A673 (cell line): Measurements from ENCODE around the gene KHK. TPM values are rescaled to one million over a fixed set of nuclear protein-coding genes. Genes with fewer than 3 reads are reported as not detected.
"Not testable (repeated sequence)": the region's sequence is repeated elsewhere in the genome, so short reads cannot be mapped to it uniquely, and the experiment has no call there.

ENCODE experiments used
- BruUV-seq: library from RNA; stranded (reverse); fragments of 400-500 nt; replicated peaks from 2 replicates; lab custom pipeline; 2021; lab: Mats Ljungman, UMichigan
- CTCF ChIA-PET: fragments of 300-600 bp; sonication (Branson Sonifier 250); formaldehyde crosslinking; loops from one replicate; lab custom pipeline; 2022; ENCODE audit warnings: antibody characterized with exemption; lab: Charles Lee
- POLR2A ChIA-PET: fragments of 300-600 bp; sonication (Branson Sonifier 250); formaldehyde crosslinking; loops from one replicate; lab custom pipeline; 2022; ENCODE audit warnings: antibody characterized with exemption; ENCODE audit not compliant: low non-redundant PET; lab: Charles Lee
- DNase-seq: peaks from one replicate; pipeline ENCODE4 v3.0.0-alpha.2; 2015; ENCODE audit warnings: low spot score
- H3K27ac ChIP-seq: fragments of 200-600 bp; sonication (generic); 2 replicates; pipeline ENCODE4 v1.5.1; 2016; ENCODE audit warnings: mixed run types, low read depth, mild to moderate bottlenecking, mixed read lengths, antibody characterized with exemption, low read length; ENCODE audit not compliant: poor library complexity, severe bottlenecking
- H3K27me3 ChIP-seq: fragments of 200-600 bp; sonication (generic); replicated peaks from 2 replicates; pipeline ENCODE4 v1.6.1; 2017; ENCODE audit warnings: mixed run types, low read depth, mild to moderate bottlenecking, mixed read lengths, antibody characterized with exemption, low read length; ENCODE audit not compliant: insufficient read depth, poor library complexity
- H3K36me3 ChIP-seq: fragments of 200-600 bp; sonication (generic); 2 replicates; pipeline ENCODE4 v1.6.1; 2016; ENCODE audit warnings: mixed run types, mild to moderate bottlenecking, mixed read lengths, antibody characterized with exemption, low read length; ENCODE audit not compliant: insufficient read depth, poor library complexity, severe bottlenecking
- H3K4me1 ChIP-seq: fragments of 200-600 bp; sonication (generic); 2 replicates; pipeline ENCODE4 v1.6.1; 2017; ENCODE audit warnings: mixed run types, mild to moderate bottlenecking, mixed read lengths, antibody characterized with exemption, low read length; ENCODE audit not compliant: insufficient read depth, poor library complexity, severe bottlenecking
- H3K4me3 ChIP-seq: fragments of 200-600 bp; sonication (generic); 2 replicates; pipeline ENCODE4 v1.5.1; 2016; ENCODE audit warnings: low read depth, mixed run types, mild to moderate bottlenecking, mixed read lengths, low read length; ENCODE audit not compliant: poor library complexity, severe bottlenecking
- H3K9me3 ChIP-seq: fragments of 200-600 bp; sonication (generic); 2 replicates; pipeline ENCODE4 v1.6.1; 2016; ENCODE audit warnings: mixed run types, low read depth, mild to moderate bottlenecking, mixed read lengths, antibody characterized with exemption, low read length; ENCODE audit not compliant: poor library complexity, severe bottlenecking
- EZH2 ChIP-seq: fragments of 200-600 bp; sonication (generic); IDR thresholded peaks from 2 replicates; pipeline ENCODE4 v1.6.1; 2017; ENCODE audit warnings: borderline replicate concordance, low read depth, mild to moderate bottlenecking, mixed read lengths, antibody characterized with exemption, low read length; ENCODE audit not compliant: poor library complexity, severe bottlenecking
- intact Hi-C: fragments of 100-400 bp; cut with micrococcal nuclease; formaldehyde crosslinking; loops from one replicate; pipeline ENCODE4 v1.10.0; 2022; ENCODE audit not compliant: unreplicated experiment
- total RNA-seq: library from RNA; stranded (reverse); gene quantifications from 2 replicates; pipeline ENCODE4 v1.2.3, GENCODE V29; 2021
- TF ChIP-seq, protein P1 (sequence below): fragments of 300-800, 200-600 bp; sonication (generic); conservative IDR thresholded peaks from 2 replicates; pipeline ENCODE4 v1.5.1; 2017; ENCODE audit warnings: low read depth, mild to moderate bottlenecking, antibody characterized with exemption, low read length, moderate library complexity, mixed read lengths

The KHK gene
- total RNA-seq, 1 experiment from 2014 or later, result 40.2 TPM

DNA sequence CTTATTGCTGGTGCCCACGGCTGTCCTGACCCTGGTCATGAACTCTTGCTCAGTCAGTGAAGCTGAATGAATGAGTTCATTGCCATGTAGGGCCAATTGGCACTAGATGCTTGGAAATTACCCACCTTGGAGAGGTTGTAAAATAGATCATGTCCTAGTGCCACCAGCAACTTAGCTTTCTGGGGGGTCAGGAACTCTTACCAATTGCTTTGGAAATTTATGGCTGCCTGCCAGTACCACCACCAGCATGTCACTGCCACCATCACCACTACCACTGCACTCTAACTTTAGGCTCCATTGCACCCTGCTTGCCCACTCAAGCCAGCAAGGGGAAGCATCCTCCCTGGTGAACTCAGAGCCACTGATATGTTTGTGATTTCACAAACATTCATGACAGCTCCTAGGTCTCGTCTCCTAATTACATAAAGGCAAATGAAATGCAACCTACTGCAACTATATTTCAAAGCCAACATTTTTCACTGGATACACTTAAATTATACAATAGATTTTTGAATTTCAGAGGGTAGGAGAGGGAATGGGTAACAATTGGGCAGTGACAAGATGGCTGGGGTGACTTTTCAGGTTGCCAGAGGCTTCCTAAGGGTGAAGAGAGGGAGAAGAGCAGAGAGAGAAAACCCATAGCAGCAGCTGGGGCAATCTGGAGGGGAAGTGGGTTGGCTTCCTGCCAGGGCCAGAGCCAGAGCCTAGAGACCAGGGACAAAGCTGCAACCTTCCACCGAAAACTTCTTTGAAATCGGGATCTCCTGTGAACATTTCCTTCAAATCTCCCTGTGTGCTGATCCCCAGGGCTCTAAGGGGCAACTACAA is 11.6 kb upstream of the KHK start:
- no TSS peak for BruUV-seq
- H3K27ac ChIP-seq, result peak overlapping the region; percentile 45
- H3K4me1 ChIP-seq, result peaks cover 50% of the 10 kb centered on the region
- H3K9me3 ChIP-seq, result no peaks in the 10 kb centered on the region
- H3K36me3 ChIP-seq, result peaks cover 3% of the 10 kb centered on the region
- no peaks in the 10 kb centered on the region for H3K27me3 ChIP-seq
- intact Hi-C loops, result no loop called here
- POLR2A ChIA-PET, result interaction anchor here (0.6 kb wide), 1 partner anchor 19 kb away, joined by 3 read pairs; no protein-coding TSS in a partner anchor
- no peak overlapping the region for H3K4me3 ChIP-seq
- TF ChIP-seq, protein P1, sequence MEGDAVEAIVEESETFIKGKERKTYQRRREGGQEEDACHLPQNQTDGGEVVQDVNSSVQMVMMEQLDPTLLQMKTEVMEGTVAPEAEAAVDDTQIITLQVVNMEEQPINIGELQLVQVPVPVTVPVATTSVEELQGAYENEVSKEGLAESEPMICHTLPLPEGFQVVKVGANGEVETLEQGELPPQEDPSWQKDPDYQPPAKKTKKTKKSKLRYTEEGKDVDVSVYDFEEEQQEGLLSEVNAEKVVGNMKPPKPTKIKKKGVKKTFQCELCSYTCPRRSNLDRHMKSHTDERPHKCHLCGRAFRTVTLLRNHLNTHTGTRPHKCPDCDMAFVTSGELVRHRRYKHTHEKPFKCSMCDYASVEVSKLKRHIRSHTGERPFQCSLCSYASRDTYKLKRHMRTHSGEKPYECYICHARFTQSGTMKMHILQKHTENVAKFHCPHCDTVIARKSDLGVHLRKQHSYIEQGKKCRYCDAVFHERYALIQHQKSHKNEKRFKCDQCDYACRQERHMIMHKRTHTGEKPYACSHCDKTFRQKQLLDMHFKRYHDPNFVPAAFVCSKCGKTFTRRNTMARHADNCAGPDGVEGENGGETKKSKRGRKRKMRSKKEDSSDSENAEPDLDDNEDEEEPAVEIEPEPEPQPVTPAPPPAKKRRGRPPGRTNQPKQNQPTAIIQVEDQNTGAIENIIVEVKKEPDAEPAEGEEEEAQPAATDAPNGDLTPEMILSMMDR, result no peak
- no peak for TF ChIP-seq EZH2
- DNase-seq, result peak; percentile 66
- CTCF ChIA-PET, result no interaction called here

DNA sequence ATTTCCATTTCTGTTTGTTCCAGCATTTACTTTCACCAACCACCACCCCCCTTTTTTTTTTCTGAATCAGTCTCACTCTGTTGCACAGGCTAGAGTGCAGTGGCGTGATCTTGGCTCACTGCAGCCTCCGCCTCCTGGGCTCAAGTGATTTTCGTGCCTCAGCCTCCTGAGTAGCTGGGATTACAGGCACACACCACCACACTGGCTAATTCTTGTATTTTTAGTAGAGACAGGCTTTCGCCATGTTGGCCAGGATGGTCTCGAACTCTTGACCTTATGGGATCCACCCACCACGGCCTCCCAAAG is 11.1 kb upstream of the KHK start:
- Histone ChIP-seq H3K4me1 (peaks cover 46% of the 10 kb centered on the region), H3K27ac (peak overlapping the region; percentile 45)
- not testable (repeated sequence) for BruUV-seq

DNA sequence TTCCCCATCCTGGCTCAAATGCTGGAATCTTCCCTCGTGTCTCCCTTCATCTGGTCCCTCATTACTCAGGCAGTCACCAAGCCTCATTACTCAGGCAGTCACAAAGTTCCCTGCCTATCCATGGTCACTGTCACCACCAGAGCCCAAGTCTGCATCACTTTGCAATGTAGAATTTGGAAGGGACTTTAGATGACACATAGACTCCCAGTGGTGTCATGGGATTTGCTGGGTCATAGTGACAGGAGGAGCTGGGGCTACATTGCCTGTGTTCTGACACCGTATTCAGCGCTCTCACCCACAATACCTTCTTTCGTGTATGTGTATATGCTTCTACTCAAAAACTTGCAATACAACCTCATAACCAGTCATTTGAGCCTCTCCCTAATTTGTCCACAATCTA is 10.2 kb upstream of the KHK start:
- Histone ChIP-seq H3K4me3 (no peak overlapping the region), H3K36me3 (no peaks in the 10 kb centered on the region), H3K4me1 (peaks cover 51% of the 10 kb centered on the region), H3K27ac (no peak overlapping the region), H3K27me3 (no peaks in the 10 kb centered on the region), H3K9me3 (no peaks in the 10 kb centered on the region)
- DNase-seq, result no peak
- TF ChIP-seq, protein P1, result no peak
- no peak for TF ChIP-seq EZH2
- no TSS peak for BruUV-seq
- ChIA-PET POLR2A (no interaction called here), CTCF (no interaction called here)
- intact Hi-C loops, result no loop called here

More for the DNA sequence above, 11.1 kb upstream of the KHK start:
- H3K36me3 ChIP-seq, H3K9me3 ChIP-seq, CTCF ChIA-PET, H3K27me3 ChIP-seq, H3K4me3 ChIP-seq, POLR2A ChIA-PET, DNase-seq, intact Hi-C loops: not testable (repeated sequence)

DNA sequence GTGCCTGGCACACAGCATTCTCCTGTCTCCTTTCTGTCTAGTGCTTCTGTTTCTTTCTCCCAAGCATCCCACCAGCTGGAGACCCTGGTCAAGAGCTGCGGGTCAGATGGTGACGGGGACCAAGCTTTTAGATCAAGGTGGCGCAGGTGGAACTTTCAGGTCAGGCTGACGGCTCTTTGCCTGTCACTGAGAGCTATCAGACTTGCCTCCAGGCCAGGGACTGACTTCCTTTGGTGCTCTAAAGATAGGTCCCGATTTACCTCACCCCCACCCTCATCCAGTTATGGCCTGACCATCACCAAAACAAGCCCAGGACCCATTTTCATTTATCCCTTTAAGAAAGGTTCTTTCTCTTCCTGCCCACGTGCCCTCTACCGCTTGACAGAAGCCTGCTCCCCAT is 9.3 kb upstream of the KHK start:
- no peak for DNase-seq
- Histone ChIP-seq H3K4me1 (peaks cover 54% of the 10 kb centered on the region), H3K36me3 (no peaks in the 10 kb centered on the region), H3K9me3 (no peaks in the 10 kb centered on the region), H3K4me3 (no peak overlapping the region), H3K27me3 (no peaks in the 10 kb centered on the region), H3K27ac (no peak overlapping the region)
- ChIA-PET CTCF (no interaction called here), POLR2A (no interaction called here)
- intact Hi-C loops, result no loop called here
- TF ChIP-seq EZH2, result no peak
- TF ChIP-seq, protein P1, result no peak
- no TSS peak for BruUV-seq
